Globus pallidus (tissue), 1 donor: Measurements from ENCODE around the gene NXNL1.

Source experiments
- DNase-seq: peaks from one replicate; pipeline ENCODE4 v3.0.0-alpha.2; 2015; ENCODE audit warnings: low spot score

Gene NXNL1

GRCh38 chr19:17455308-17456123, 5.2 kb downstream of the NXNL1 start:
- DNase-seq = no peak

DNA sequence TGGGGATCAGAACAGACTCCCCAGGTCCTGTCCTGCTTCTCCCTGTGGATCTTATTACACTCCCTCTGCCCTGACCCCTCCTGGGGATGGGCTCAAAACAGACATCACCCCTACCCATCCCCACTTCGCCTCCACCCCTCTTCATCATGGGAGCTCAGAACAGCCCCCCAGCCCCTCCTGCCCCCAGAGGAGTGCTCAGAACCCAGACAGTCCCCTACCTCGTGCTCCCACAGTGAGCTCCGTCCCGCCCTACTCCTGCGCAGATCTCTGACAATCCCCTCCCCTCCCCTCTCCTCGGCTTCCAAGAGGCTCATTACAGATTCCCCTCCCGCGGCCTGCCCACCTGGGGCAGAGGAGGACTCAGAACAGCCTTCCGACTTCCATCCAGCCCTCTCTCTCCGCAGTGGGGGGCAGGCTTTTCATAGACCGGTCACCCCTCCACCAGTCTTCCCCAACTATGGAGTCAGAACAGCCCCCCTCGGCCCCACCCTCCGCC, 6.1 kb downstream of the NXNL1 start:
- DNase-seq = no peak

DNA sequence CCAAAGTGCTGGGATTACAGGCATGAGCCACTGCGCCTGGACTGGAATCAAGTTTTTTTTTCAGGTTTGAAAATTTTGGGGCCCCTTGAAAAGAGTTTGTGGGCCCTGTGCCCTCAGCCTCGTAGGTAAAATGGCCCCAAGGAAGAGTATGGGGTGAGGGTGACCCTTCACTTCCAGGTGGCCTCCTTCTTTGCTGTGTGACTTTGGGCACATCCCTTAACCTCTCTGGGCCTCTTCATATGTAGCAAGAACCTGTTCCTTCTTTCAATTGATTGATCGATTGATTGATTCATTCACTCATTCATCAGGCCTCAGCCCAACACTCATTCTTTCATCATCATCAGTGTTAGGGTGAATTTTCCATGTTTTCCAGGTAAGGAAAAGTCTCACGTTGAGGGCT, 8.9 kb downstream of the NXNL1 start:
- no peak for DNase-seq

DNA sequence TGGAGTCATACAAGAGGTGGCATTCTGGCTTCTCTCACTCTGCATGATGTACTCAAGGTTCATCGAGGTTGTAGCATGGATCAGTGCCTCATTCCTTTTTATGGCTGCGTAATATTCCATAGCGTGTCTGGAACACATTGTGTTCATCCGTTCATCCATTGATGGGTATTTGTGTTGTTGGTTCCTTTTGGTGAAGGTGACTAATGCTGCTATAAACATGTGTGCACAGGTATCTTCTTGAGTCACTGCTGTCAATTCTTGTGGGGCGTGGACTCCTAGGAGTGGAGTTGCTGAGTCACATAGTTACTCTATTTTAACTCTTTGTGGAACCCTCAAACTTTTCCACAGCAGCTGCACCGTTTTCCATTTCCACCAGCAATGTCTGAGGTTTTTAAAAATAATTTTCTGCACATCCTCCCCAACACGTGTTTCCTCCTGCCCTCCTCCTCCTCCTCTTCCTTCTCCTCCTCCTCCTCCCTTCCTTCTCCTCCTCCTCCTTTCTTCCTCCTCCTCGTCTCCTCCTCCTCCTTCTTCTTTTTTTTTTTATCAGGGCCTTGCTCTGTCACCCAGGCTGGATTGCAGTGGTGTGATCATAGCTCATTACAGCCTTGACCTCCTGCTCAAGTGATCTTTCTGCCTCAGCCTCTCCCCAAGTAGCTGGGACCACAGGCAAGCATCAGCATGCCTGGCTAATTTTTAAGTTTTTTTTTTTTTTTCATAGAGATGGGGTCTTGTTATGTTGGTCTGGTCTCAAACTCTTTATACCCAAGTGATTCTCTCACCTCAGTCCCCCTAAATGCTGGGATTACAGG, 10.3 kb downstream of the NXNL1 start:
- DNase-seq = no peak

GRCh38 chr19:17448131-17448967, 12.4 kb downstream of the NXNL1 start, which contains the start of gene TMEM221:
TMEM221 (minus strand) TSS chr19:17448668; CDS start chr19:17448462, 206 bp downstream.
- DNase-seq = no peak

DNA sequence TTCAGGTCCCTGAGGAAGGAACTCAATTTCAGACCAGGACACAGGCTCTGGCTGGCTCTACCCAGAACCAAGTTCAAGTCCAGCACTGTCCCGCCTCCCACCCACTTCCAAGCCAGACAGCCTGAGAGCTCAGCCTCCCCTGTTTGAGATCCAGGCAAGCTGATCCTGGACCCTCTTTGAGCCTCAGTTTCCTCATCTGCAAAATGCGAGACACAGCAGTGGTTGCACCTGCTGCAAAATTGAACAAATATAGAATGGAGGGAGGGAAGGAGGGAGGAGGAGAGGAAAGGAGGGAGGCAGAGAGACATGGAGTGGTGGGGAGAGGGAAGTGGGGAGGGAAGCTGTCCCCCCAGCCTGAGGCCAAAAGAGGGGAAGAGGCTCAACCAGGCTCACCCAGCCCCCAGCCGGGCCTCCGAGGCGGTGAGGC, 13.0 kb downstream of the NXNL1 start:
- no peak for DNase-seq

DNA sequence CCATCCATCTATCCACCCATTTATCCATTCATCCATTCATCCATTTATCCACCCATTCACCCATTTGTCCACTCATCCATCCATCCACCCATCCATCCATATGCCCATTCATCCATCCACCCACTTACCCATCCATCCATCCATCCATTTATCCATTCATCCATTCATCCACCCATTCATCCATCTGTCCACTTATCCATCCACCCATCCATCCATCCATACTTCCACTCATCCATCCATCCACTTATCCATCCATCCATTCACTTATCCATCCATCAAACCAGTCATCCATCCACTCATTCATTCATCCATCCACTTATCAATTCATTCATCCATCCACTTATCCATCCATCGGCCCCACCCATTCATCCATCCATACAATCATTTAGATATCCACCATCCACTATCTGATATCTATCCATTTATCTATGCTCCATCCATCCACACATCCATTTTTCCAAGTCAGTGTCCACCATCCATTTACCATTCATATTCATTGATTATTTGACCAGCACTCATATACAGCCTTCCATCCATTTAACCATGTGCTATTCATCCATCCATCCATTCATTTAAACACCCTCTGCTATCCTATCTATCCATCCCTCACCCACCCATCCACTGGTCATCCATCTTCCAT, 15.1 kb downstream of the NXNL1 start:
- no peak for DNase-seq

- DNase-seq = no peak
Measured at GRCh38 chr19:17441241-17442021, 19.3 kb downstream of the NXNL1 start.

DNA sequence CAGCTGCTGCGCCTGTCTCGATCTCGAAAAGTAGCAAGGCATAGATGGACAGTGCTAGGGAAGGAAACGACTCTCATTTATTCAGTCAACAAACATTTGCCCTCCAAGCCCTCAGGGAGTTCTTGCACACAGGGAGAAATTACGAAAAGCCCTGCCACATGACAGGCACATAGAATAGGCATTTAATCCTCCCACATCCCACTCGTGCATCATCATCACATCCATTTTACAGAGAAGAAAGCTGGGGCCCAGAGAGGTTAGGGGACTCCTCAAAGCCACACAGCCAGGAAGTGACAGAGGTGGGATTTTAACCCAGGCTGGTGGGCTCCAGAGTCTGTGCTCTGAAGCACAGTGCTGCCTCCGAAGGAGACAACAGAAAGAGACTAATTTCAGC, 23.9 kb downstream of the NXNL1 start:
- DNase-seq = no peak

DNA sequence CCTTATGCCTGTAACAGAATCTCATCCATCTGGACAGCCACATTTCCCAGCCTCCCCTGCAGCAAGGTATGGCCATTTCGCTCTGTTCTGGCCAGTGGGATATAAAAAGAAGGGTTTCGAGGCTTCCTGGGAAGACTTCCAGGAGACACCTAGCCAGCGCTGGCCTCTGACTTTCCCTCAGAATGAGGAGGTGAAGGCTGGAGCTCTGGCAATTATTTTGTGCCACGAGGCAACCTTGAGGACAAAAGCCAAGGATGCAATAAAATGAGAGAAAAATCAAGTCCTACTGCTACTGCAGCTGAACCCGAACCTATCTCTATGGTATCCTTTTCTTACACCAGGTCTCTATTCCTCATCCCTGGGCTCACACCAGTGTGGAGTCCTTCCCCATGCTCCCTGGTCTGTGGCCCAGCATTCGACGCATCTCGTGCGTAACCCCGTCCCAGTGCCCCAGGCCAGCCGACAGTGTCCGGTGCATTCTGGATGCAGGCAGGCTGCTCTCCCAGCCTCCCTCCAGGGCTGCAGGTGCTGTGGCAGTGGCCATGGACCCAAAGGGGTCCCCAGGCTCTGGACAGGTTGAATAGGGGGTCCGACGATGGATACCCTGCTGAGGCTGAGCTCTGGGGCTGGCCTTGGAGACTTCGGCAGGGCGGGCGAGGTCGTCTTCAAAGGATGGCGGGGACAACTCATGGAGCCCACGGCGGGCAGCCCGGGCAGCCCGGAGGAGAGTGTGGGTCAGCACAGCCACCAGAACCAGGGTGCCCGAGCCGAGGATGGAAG, 24.4 kb downstream of the NXNL1 start:
- DNase-seq = no peak

DNA sequence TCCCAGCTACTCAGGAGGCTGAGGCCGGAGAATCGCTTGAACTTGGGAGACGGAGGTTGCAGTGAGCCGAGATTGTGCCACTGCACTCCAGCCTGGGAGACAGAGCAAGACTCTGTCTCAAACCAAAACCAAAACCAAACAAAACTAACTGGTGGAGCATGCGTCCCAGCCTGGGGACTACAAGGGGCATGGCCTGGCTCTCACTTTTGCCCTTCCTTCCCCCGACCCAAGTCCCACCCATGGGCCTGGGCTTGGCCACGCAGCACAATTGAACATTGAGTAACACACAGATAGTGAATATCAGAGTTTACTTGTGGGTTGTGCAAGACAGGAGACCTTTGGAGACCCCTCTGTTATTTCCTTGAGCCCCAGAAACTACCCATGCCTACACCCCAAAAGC, 25.5 kb downstream of the NXNL1 start:
- DNase-seq = no peak

DNA sequence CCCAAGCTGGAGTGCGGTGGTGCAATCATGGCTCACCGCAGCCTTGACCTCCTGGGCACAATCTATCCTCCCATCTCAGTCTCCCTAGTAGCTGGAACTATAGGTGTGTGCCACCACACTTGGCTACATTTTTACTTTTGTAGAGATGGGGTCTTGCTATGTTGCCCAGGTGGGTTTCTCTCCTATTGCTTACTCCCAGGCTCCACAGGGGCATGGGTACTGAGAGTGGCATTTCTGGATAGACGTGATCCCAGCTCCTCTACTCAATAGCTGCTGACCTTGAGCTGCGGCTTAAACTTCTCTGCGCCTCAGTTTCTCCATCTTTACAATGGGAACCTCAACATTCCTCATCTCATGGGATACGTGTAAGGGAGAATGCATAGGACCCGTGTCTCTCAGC, 29.3 kb downstream of the NXNL1 start:
- DNase-seq = no peak

DNA sequence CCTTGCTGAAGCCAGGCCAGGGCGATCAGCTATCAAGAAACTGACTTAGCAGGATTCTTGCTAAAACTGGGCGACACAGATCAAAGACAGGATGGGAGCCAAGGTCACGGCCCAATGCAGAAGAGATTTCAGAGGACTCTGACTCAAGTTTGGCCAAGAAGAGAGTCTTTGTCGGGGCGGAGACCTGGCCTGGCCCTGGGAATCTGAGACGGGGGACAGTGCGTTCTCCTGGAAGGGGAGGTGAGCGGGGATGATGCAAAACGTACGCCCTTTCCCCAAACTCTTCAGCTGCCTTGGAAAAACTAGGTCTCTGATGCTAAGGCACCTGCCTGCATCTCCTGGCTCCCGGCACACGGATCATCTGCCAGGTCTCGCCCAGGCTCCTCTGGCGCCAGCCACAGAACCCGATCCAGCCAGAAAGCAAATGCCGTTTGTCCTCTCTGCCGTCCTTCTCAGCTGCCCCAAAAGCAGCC, 31.0 kb downstream of the NXNL1 start:
- DNase-seq = no peak

DNA sequence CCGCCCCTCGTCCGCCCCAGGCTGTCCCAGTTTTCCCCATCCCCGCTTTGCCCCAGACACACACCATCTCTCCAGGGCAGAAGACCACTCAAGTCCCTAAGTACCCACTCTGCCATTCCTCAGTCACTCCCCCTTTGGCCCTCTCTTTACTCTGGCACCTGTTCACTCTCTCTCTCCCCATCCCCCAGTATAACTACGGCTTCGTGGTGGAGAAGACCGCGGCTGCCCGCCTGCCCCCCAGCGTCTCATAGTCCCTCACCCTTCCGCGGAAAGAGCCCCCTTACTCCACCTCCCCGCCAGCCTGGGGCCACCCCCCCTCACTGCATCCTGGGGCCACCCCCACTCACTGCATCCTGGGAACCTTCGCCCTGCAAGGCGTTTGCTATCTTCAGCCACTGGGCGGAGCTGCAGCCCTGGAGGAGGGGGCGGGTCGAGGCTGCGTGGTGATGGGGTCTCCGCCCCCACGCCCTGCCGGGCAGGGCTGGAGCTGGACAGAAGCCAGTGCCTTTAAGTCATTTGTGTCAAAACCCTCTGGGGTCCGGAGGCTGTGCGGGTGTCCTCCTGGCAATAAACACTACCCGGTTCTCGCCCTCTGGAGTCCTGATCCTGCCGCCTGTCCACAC, 35.9 kb downstream of the NXNL1 start:
- no peak for DNase-seq

GRCh38 chr19:17423429-17424208, 37.1 kb downstream of the NXNL1 start:
- DNase-seq = no peak

- no peak for DNase-seq
Measured at GRCh38 chr19:17421942-17422341, 38.8 kb downstream of the NXNL1 start.

- DNase-seq = no peak
Measured at GRCh38 chr19:17420475-17420924, 40.2 kb downstream of the NXNL1 start.
